GM21619 (cell line): ENCODE results near the gene GPR156.
"Not testable (repeated sequence)": the region's sequence is repeated elsewhere in the genome, so short reads cannot be mapped to it uniquely, and the experiment has no call there.

Source experiments
- ATAC-seq: cut with Tn5 transposase; IDR thresholded peaks from one replicate; pipeline ENCODE4 v1.9.1; 2021; ENCODE audit not compliant: unreplicated experiment

Gene GPR156

DNA sequence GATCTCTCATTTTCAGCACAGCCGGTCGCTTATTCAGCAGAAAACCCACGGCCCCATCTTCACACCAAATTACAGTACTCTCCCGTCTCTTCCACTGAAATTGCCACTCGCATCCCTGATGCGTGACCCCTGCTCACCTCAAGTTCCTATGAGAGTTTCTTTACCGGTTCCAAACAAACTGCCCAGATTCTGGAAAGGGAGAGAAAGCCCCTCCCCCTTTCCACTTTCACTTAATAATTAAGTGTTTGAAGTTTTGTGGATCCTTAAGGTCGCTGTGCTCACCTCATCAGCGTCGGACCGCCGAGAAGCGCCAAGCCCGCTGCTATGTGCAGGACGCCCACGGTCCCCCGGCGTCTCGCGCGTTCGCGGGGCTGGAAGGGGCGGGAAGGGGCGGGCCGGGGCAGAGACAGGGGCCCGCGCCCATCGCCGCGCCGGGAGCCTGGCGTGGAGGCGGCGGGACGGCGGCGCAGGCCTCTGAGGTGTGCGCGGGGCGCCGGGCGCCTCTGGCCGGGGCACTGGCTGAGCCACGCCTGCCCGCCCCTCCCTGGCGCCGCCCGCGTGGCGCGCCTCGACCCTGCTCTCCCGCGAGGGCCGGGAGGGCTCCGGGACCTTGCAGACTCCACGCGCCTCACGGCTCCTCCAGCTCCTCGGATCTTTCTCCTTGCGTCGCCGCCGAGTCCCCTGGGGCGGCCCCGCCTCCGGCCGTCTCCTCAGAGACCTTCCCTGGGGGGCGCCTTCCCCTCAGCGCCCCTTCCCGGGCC lies at the start of gene GPR156:
Gene GPR156 (minus strand): TSS at position 476 of the 761 bp plus-strand sequence. CDS start 41,124 bp downstream, outside the sequence.
- ATAC-seq = no peak

DNA sequence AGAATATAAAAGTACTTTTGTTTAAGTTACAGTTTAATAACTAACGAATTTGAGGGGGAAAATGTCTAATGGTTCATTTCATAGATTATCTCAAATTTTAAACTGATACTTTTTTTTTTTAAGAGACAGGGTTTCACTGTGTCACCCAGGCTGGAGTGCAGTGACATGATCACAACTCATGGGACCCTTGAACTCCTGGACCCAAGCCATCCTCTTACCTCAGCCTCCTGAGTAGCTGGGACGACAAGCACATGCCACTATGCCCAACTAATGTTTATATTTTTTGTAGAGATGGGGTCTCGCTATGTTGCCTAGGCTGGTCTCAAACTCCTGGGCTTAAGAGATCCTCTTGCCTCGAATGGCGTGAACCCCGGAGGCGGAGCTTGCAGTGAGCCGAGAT lies 47.6 kb upstream of the GPR156 start:
- no peak for ATAC-seq

DNA sequence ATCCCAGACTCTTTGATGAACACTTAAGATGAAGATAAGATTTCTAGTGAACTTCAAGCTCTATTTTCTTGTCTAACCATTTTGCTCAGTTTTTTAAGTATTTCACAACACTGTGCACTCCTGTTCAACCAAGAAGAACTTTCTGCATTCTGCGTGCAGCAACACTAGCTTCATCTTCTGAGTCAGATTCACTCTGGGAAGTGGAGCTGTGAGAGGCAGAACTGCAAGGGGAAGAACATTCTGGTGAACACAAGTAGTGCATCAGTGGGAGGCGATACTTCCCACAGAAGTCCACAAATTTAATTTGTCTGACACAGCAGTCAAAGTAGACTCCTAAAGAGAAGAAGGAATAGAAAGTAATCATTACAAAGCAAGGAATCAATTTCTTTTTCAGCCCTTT lies 46.1 kb upstream of the GPR156 start:
- ATAC-seq = no peak

DNA sequence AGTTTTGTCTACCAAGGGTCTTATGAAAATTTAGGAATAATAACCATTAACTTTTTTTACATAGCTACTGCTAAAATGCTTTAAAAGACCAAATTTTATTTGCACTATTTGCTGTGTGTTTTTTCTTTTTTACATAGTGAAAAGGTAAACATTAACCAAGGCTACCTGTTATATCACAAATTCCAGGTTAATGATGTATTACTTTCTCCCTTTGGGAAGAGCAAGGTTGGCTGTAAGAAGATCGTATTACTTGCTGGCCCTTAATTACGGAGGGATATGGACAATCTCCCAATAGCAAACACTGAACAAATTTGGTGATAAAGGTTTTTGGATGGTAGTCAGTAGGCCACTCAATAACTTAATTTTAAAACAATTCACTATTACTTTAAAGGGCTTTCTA lies 41.8 kb upstream of the GPR156 start:
- no peak for ATAC-seq

DNA sequence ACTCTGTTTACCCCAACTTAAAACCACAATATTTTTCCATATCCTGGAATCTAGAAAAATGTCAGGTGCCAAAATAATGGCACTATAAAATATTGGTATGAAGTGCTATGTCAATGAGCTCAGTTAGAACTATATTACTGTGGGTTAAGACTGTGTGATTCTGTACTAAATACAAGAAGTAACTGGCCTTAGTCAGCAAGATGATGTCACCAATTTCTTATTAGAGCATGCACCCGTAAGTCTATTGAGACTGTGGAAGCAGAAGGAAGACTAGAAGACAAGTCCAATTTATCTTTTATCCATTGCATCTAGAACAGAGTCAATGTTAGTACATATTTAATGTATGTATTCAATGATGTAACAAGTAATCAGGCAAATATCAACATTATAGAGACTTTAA lies 39.2 kb upstream of the GPR156 start:
- no peak for ATAC-seq

DNA sequence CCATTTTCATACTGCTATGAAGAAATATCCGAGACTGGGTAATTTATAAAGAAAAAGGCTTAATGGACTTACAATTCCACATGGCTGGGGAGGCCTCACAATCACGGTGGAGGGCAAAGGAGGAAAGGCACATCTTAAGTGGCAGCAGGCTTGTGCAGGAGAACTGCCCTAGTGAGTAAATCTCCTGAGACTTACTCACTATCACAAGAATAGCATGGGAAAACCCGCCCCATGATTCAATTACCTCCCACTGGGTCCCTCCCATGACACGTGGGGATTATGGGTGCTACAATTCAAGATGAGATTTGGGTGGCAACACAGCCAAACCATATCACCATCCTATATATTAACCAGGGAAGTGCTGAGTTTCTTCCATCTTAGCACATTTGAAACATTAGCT lies 38.7 kb upstream of the GPR156 start:
- not testable (repeated sequence) for ATAC-seq

DNA sequence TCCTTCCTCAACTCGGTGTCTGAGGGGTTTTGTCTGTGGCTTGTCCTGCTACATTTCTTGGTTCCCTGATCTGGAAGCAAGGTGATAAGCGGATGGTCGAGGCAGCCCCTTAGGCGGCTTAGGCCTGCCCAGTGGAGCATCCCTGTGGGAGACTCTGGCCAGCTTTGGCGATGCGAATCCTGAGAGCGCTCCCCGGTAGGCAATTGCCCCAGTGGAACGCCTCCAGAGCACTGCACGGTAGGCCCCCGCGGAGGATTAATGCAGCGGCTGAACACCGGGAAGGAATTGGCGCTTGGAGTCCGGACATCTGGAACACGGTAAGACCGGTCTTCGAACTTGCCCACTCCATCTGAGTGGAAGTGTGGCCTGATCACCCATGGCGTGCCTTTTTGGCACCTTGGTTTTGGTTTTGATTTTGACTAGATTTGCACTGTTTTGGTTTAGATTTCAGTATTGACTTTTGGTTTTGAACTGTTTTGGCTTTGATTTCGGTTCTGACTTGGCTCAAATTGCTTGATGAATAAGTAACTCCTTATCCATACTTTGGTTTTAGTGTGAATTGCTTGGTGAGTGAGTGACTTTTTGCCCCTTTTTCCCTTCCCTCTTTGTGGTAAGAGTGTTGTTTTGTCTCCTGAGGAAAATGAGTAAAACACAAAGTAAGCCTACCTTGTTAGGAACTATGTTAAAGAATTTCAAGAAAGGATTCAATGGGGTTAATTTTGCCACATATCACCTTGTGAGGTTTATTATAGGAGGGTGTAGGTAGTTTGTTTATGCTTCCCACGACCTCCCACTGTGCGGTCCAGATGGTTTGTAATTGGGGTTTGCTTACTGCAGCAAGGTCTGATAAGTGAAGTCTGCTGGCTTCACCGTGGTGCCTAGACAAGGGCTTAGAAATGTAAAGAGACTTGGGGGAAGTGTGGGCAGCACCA lies 27.1 kb upstream of the GPR156 start:
- no peak for ATAC-seq

DNA sequence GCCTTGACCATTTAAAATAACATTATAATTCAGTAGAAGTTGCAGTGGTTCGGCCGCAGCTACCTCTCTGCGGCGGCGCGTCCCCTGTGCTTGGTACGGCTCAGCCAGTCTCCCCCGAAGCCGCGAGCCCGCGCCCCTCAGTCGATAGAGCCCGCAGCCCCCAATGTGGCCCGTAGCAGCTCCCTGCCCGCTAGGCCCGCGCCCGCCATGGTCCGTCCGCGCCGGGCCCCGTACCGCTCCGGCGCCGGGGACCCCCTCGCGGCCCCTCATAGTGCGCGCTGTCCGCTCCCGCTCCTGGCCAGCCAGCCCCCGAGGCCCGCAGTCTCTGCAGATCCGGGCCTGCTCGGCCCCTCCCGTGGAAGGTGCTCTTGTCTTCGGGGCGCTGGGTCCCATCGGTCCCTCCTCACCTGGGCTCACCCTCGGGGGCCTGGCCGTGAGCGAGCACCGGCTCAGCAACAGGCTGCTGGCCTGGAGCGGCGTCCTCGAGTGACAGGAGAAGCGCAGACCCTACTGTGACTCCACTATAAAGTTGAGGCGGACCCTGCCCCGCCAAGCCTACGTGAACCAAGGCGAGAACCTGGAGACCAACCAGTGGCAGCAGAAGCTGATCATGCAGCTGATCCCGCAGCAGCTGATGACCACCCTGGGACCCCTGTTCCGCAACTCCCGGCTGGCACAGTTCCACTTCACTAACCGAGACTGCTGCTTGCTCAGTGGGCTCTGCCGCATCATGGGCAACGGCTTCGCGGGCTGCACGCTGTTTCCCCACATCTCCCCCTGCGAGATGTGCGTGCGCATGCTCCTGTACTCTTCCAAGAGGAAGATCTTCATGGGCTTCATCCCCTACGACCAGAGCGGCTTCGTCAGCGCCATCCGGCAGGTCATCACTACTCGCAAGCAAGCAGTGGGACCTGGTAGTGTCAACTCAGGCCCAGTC lies 21.8 kb upstream of the GPR156 start:
- ATAC-seq = no peak

DNA sequence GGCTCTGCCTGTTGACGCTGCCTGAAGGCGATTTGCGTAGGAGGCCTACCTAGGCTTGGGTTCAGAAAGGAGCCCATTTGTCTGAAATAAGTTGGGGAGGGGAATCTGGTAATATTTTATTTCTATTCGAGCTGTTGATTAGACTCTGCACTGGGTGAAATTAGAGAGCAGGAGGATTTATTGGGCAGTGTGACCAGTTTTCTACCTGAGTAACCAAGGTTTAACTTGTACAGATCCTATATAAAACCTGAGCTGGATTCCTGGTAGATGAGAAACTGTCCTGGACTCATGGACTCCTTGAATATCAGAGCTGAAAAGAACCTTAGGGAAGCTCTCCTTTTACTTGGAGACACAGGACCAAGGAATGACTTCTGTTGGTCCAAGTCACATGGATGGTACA lies 19.6 kb upstream of the GPR156 start:
- no peak for ATAC-seq

DNA sequence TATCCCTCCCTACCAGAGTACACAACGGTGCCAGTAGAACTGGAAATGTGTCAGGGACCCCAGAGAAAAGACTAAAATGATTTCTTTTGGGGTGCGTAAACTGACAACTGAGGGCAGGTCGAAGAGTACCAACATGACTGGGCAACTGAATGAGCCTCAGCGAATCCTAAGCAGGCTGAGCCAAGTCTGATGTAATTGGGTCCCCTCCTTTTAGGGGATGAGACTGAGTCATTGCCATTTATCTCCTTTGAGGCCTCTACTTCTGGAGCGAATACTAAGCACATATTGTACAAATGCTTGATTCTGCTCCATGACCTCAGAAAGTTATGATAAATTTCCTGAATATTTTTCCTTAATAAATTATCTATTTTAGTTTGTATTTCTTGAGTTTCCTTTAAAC lies 17.3 kb upstream of the GPR156 start:
- no peak for ATAC-seq

DNA sequence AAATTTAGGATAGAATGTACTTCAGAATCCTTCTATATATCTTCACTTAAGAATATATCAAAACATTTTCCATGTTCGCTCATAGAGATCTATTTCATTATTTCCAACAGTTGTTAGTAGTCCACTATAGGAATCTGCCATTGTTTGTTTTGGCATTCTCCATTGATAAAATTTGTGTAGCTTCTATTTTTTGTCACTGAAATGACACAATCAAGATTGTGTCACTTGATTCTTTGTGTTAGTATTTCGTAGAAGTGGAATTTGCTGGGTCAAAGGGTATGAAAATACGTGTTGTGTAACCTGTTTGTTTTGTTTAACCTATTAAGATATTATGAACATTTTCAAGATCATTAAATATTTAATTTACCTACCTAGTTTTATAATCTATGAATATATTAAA lies 15.9 kb upstream of the GPR156 start:
- no peak for ATAC-seq

DNA sequence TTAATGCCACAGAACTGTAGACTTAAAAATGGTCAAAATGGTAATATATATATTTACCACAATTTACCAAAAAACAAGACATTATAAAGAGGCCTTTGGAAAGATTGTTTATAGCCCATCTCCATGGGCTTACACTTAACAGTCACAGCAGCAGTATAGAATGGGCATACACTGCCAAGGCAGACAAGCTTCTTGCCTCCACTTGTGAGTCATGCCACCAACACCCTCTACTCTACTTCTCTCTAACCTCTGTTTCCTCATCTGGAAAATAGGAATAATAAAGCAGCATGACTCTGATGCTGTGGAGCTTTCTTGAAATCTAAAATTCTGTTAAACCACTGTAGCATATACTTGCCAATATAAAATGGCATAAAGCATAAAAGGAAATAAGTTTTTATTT lies 14.4 kb upstream of the GPR156 start:
- ATAC-seq = no peak

DNA sequence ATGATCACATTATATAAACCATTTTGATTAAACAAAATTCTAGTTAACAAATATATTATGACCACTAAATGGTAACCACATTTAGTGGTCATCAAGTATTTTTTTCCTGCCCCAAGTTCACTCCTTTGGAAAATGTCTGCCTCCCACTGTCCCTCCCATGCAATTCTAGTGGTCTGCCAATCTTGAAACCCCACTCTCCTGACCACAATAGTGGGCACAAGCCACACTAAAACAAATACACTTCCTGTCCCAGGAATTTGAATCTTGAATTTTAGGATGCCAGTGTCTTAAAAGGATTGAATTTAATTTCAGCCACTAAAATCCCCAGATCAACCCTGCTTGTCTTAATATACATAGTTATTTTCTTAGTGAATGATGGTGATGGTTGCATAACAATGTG lies 14.0 kb upstream of the GPR156 start:
- no peak for ATAC-seq

DNA sequence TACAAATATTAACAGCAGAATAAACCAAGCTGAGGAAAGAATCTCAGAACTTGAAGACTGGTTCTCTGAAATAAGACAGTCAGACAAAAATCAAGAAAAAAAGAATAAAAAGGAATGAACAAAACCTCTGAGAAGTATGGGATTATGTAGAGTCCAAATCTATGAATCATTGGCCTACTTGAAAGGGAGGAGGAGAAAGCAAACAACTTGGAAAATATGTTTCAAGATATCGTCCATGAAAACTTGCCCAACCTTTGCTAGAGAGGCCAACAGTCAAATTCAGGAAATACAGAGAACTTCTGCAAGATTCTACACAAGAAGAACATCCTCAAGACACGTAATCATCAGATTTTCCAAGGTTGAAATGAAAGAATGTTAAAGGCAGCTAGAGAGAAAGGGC lies 6.5 kb upstream of the GPR156 start:
- ATAC-seq = not testable (repeated sequence)

DNA sequence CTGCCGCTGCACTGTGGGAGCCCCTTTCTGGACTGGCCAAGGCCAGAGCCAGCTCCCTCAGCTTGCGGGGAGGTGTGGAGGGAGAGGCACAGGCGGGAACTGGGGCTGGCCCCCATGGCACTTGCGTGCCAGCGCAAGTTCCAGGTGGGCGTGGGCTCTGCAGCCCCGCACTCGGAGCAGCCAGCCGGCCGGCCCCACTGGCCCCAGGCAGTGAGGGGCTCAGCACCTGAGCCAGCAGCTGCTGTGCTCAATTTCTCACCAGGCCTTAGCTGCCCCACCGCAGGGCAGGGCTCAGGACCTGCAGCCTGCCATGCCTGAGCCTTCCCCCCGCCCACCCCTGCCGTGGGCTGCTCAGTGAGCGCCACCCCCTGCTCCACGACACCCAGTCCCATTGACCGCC lies 4.6 kb upstream of the GPR156 start:
- ATAC-seq = no peak

DNA sequence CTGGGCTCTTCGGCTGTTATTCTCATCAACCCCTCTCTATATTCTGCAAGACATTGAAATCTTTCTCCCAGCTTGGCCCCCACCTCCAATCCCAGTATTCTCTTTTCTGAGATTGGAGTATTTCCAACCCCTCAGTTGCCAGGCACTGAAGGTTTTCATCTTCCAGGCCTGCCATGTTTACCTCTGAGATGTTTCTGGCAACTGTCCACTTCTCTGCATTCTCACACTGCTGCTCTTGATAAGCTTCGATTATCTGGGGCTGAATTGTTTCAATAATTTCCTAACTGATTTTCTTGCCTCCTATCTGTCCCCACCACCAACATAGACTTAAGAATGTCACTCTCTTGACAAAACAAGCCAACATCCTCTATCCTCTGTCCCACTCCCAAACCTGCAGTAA lies 1.4 kb upstream of the GPR156 start:
- ATAC-seq = no peak

DNA sequence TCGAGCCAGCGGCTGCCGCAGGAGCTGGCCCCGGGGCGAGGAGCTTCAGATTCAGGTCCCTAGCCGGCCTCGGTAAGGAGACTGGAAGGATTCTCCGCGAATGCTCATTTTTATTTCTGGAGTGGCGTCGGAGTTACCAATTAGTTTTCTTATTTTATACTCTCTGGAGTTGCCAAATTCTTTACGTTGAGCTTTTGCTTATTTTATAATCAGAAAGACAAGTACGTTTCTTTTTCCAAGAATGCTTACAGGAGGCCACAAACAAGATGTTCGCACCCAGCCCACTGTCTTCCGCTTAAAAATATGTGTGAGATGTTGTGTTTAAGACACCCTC lies 453 bp upstream of the GPR156 start:
- no peak for ATAC-seq

DNA sequence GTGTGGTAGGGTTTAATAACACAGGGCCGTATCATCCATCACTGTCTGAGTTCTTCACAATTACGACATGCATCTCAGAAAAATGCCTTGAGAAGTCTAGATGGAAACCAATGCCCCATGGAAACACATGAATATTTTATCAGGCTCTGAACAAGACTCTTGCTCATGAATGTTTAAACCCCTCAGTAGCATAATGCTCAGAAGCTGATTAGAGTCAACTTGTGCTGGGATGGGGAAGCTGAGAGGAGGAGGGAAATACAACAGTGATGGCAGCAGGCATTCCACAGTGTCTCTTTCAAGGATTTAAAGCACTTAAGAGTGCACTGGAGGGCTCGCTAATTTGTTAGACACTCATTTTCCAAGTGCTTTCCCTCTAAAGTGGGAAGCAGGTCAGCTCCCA lies 3.8 kb downstream of the GPR156 start:
- no peak for ATAC-seq

DNA sequence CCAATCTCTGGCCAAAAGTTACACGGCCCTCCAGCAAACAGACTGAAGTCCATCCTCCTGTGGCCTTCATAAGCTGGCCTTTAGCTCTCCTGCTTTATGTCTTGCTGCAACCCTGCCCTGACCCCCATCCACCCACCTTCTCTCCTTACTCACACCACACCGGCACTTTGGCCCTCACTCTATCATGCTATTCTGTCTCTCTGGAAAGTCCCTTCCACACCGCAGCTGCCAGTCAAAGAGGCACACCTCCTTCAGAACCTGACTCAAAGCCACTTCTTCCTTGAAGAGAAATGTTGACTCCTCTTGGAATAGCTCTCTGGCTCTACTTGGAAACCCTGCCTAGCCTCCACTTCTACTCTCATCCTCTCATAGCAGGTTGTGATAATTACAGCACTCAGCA lies 4.5 kb downstream of the GPR156 start:
- no peak for ATAC-seq

DNA sequence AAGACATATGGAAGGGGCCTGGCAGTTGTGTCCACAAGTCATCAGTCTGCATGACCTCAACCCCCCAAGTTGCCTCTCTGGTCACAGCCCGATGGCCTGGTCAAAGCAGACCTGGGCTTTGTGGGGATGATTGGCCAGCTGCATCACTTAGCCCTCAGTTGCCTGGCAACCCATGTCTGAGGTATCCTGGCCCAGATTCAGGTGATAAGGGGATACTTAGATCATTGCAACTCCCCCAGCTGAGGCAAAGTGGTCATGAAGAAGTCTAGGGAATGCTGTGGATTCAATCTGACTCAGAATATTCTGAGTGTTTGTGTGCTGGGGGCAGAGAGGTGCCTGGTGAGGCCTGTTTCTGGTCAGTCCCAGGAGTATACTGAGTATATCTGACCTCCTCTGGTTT lies 5.0 kb downstream of the GPR156 start:
- ATAC-seq = no peak

DNA sequence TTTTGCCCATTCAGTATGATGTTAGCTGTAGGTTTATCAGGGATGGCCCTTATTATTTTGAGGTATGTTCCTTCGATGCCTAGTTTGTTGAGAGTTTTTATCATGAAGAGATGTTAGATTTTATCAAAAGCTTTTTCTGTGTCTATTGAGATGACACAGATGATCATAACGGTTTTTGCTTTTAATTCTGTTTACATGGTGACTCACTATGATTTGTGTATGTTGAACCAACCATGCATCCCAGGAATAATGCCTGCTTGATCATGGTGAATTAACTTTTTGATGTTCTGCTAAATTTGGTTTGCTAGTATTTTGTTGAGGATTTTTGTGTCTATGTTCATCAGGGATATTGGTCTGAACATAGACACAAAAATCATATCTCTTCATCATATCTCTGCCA lies 8.3 kb downstream of the GPR156 start:
- no peak for ATAC-seq
